Lower leg skin (tissue), 4 donors: Measurements from ENCODE around the gene NODAL. TPM values are rescaled to one million over a fixed set of nuclear protein-coding genes. Genes with fewer than 3 reads are reported as not detected.

Experiments
- DNase-seq, 2 donors: peaks; one replicate each; pipeline ENCODE4 v3.0.0-alpha.2; 2019; ENCODE audit warnings: low spot score in 2 of 2
- H3K4me3 ChIP-seq: fragments of 200-600 bp; sonication (generic); 2 replicates; pipeline ENCODE4 v1.5.1; 2017; ENCODE audit warnings: mild to moderate bottlenecking, low read depth; ENCODE audit not compliant: poor library complexity, severe bottlenecking
- POLR2A ChIP-seq, 2 donors: fragments of 450-650 bp; IDR thresholded peaks; one replicate each; pipeline ENCODE4 v1.6.1; 2016 to 2017; ENCODE audit warnings: antibody characterized with exemption in 2 of 2, mild to moderate bottlenecking in 1 of 2, moderate library complexity in 1 of 2
- WGBS, 2 donors: methylation state at CpG; one replicate each; pipeline ENCODE4 v1.1.5; 2018; 5-methylcytosine and 5-hydroxymethylcytosine counted together
- intact Hi-C: fragments of 100-400 bp; cut with DNase I; formaldehyde crosslinking; loops from one replicate; pipeline ENCODE4 v1.15.0; 2023; ENCODE audit warnings: low total_unique reads
- total RNA-seq, 4 donors: library from RNA; depleted of rRNA; stranded (reverse); fragments of >200 nt; gene quantifications; one replicate each; pipeline ENCODE4 v1.1.0, GENCODE V29; 2016
- TF ChIP-seq, protein P1 (sequence below), 3 donors: fragments of 450-650 bp; IDR thresholded peaks; one replicate each; pipeline ENCODE4 v1.5.1; 2016; ENCODE audit warnings: antibody characterized with exemption in 3 of 3, mild to moderate bottlenecking in 3 of 3, moderate library complexity in 2 of 3

The NODAL gene
- total RNA-seq, 4 donors from 2014 or later, result not detected

GRCh38 chr10:70466951-70467350 is 25.5 kb upstream of the NODAL start:
- H3K4me3 ChIP-seq, result no peak overlapping the region
- TF ChIP-seq, protein P1, sequence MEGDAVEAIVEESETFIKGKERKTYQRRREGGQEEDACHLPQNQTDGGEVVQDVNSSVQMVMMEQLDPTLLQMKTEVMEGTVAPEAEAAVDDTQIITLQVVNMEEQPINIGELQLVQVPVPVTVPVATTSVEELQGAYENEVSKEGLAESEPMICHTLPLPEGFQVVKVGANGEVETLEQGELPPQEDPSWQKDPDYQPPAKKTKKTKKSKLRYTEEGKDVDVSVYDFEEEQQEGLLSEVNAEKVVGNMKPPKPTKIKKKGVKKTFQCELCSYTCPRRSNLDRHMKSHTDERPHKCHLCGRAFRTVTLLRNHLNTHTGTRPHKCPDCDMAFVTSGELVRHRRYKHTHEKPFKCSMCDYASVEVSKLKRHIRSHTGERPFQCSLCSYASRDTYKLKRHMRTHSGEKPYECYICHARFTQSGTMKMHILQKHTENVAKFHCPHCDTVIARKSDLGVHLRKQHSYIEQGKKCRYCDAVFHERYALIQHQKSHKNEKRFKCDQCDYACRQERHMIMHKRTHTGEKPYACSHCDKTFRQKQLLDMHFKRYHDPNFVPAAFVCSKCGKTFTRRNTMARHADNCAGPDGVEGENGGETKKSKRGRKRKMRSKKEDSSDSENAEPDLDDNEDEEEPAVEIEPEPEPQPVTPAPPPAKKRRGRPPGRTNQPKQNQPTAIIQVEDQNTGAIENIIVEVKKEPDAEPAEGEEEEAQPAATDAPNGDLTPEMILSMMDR (IDR thresholded peaks at IDR 0.05), result no peak
- TF ChIP-seq POLR2A (IDR thresholded peaks at IDR 0.05), result no peak
- intact Hi-C loops, result no loop called here
- no peak for DNase-seq
- 92% methylated on average over 3 of the region's 3 CpGs for WGBS, 2 donors

DNA sequence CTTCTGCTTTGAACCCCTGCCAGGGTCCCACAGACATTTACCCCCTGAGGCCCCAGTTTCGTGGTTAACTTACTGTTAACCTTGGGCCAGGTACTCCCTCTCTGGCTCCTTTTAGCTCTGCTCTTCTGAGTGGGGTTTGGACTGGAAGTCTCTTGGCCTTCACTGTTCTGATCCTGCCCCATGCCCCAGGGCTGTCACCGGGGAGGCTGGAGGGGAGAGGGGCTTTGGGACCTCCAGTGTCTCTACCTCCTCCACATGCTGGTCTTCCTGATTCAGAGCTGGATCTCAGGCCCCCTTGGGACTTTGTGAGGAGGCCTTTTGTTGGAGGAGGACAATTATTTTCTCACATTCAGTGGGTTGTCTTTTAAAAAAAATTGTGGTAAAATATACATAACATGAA is 24.4 kb upstream of the NODAL start:
- H3K4me3 ChIP-seq, result no peak overlapping the region
- no peak for DNase-seq
- intact Hi-C loops, result no loop called here
- 84 to 95% methylated on average over 2 of the region's 2 CpGs for WGBS, 2 donors
- no peak for TF ChIP-seq POLR2A (IDR thresholded peaks at IDR 0.05)

- WGBS, 2 donors, result 96 to 97% methylated on average over 4 of the region's 4 CpGs
- no peak for TF ChIP-seq POLR2A (IDR thresholded peaks at IDR 0.05)
- TF ChIP-seq, protein P1 (IDR thresholded peaks at IDR 0.05), result no peak
- DNase-seq, result no peak
- intact Hi-C loops, result no loop called here
- H3K4me3 ChIP-seq, result no peak overlapping the region
Observed at GRCh38 chr10:70465278-70465677, 23.8 kb upstream of the NODAL start.

DNA sequence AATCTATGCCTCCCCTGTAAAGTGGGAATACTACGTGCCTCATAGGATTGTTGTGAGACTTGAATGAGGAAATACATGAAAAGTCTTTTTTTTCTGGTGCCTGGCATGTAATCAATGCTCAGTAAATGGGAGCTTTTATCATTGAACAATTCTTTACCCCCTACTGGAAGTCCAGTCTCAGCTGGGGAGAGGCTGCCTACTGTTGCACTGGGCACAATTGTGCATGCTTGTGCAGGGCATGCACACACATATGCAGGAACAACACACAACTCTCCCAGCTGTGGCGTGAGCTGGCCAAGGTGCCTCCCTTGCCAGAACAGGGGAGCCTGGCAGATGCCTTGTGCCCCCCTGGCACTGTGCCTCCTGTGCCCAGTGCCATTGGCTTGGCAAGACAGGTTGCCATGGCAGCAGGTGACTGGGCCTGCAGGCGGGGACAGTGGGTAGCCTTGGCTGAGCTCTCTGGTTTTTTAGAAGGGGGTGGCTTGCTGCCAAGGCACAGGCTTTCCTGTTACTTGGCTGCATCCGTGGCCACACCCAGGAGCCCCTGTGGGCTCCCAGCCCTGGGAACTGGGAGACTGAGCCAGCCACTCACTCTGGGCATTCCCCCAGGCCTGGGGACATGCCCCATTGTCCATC is 21.0 kb upstream of the NODAL start:
- no peak overlapping the region for H3K4me3 ChIP-seq
- WGBS, 2 donors, result 3 to 12% methylated on average over 3 to 4 of the region's 4 CpGs
- TF ChIP-seq, protein P1 (IDR thresholded peaks at IDR 0.05), result no peak
- TF ChIP-seq POLR2A (IDR thresholded peaks at IDR 0.05), result no peak
- intact Hi-C loops, result no loop called here
- no peak for DNase-seq

GRCh38 chr10:70461397-70462348 is 20.2 kb upstream of the NODAL start:
- 44% methylated on average over 13 of the region's 13 CpGs for WGBS, 2 donors
- DNase-seq, result no peak
- no peak for TF ChIP-seq POLR2A (IDR thresholded peaks at IDR 0.05)
- TF ChIP-seq, protein P1 (IDR thresholded peaks at IDR 0.05), result peak in 1 of 3 donors; percentile 31
- H3K4me3 ChIP-seq, result no peak overlapping the region
- intact Hi-C loops, result no loop called here

- TF ChIP-seq, protein P1 (IDR thresholded peaks at IDR 0.05), result no peak
- TF ChIP-seq POLR2A (IDR thresholded peaks at IDR 0.05), result no peak
- 86 to 88% methylated on average over 29 of the region's 29 CpGs for WGBS, 2 donors
- no peak for DNase-seq
- H3K4me3 ChIP-seq, result no peak overlapping the region
- intact Hi-C loops, result no loop called here
Observed at GRCh38 chr10:70459774-70460490, 18.5 kb upstream of the NODAL start.
